ENCODE data around the gene KANK3. TPM values are rescaled to one million over a fixed set of nuclear protein-coding genes. Genes with fewer than 3 reads are reported as not detected.

Gene KANK3
- polyA plus RNA-seq, 1 donor (not counting 4 experiments of a cell fraction or from before 2014, with no cell fraction given): 0.16 TPM

DNA sequence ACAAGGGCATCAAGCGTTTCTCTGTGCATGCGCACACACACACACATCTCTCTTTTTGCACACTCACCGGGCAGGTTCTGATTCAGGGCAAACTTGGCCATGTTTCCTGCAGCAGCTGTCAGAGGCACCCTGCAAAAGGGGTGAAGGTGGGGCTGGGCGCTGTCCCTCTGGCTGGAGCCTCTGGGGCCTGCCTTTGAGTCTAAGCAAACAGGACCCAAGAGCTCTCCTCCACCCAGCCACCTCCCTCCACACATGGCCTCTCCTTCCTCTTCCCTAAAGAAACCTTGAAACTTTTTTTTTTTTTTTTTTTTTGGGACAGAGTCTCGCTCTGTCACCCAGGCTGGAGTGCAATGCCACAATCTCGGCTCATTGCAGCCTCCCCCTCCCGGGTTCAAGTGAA lies 5.3 kb downstream of the KANK3 start:
- peaks cover 4% of the 10 kb centered on the region for H3K4me1 ChIP-seq (ENCODE audit: control insufficient read depth, extremely low read depth, insufficient read depth, low read length)
- DNase-seq (ENCODE audit: low read depth, low spot score) (no peak), FAIRE-seq (no peak)
- H2AFZ ChIP-seq (ENCODE audit: control insufficient read depth, low read length): no peak overlapping the region
- H3K9me3 ChIP-seq (ENCODE audit: control insufficient read depth, low read depth, low read length): no peaks in the 10 kb centered on the region
- no peaks in the 10 kb centered on the region for H3K79me2 ChIP-seq (ENCODE audit: control insufficient read depth, insufficient read depth, low read length)
- H3K36me3 ChIP-seq (ENCODE audit: control insufficient read depth in 2 of 2, extremely low read depth in 1 of 2, insufficient read depth in 2 of 2, low read length in 2 of 2): no peaks in the 10 kb centered on the region
- peaks cover 24% of the 10 kb centered on the region for H3K27me3 ChIP-seq (ENCODE audit: control insufficient read depth, extremely low read depth, insufficient read depth, low read length)
- H3K9me1 ChIP-seq (ENCODE audit: control insufficient read depth, extremely low read depth, insufficient read depth, low read length): no peaks in the 10 kb centered on the region
- no peaks in the 10 kb centered on the region for H4K20me1 ChIP-seq (ENCODE audit: control insufficient read depth, extremely low read depth, insufficient read depth, low read length)
- H3K4me3 ChIP-seq (ENCODE audit: control insufficient read depth in 2 of 3, extremely low read depth in 1 of 3, insufficient read depth in 2 of 3, low read depth in 1 of 3, low read length in 3 of 3): no peak overlapping the region
- H3K9ac ChIP-seq (ENCODE audit: control insufficient read depth, extremely low read depth, insufficient read depth, low read length): no peak overlapping the region
- H3K4me2 ChIP-seq (ENCODE audit: control insufficient read depth, extremely low read depth, insufficient read depth, low read depth, low read length): no peak overlapping the region
- no peak for TF ChIP-seq EZH2 (IDR thresholded peaks at IDR 0.05; ENCODE audit: low read length)
- TF ChIP-seq, protein P1, sequence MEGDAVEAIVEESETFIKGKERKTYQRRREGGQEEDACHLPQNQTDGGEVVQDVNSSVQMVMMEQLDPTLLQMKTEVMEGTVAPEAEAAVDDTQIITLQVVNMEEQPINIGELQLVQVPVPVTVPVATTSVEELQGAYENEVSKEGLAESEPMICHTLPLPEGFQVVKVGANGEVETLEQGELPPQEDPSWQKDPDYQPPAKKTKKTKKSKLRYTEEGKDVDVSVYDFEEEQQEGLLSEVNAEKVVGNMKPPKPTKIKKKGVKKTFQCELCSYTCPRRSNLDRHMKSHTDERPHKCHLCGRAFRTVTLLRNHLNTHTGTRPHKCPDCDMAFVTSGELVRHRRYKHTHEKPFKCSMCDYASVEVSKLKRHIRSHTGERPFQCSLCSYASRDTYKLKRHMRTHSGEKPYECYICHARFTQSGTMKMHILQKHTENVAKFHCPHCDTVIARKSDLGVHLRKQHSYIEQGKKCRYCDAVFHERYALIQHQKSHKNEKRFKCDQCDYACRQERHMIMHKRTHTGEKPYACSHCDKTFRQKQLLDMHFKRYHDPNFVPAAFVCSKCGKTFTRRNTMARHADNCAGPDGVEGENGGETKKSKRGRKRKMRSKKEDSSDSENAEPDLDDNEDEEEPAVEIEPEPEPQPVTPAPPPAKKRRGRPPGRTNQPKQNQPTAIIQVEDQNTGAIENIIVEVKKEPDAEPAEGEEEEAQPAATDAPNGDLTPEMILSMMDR (optimal IDR thresholded peaks at IDR 0.05 in 1 of 3, IDR thresholded peaks at IDR 0.05 in 1 of 3, conservative IDR thresholded peaks at IDR 0.05 in 1 of 3; ENCODE audit: extremely low read depth in 1 of 3, insufficient read depth in 2 of 3, low read length in 3 of 3): no peak
- dilution Hi-C loops (cut with MboI; ENCODE audit: extremely low pct_ligation_motif_present, low sequenced_read_pairs): no loop called here
- no peak overlapping the region for H3K27ac ChIP-seq (ENCODE audit: control insufficient read depth, insufficient read depth, low read length)

DNA sequence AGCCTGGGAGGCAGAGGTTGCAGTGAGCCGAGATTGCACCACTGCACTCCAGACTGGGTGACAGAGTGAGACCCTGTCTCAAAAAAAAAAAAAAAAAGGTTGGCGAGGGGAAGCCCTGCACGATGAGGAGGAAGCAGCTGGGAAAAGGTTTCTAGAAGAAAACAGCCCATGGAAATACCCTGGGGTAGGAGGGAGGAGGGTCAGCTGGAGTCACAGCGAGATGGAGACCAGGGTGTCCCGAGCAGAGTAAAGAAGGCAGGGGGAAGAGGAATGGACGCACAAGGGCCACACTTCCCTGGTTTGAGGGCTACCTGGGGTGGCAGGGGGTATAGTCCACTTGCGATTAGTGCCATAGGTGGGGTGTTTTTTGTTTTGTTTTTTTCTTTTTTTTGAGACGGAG lies 6.4 kb downstream of the KANK3 start:
- H3K9ac ChIP-seq (ENCODE audit: control insufficient read depth, extremely low read depth, insufficient read depth, low read length): no peak overlapping the region
- no peaks in the 10 kb centered on the region for H4K20me1 ChIP-seq (ENCODE audit: control insufficient read depth, extremely low read depth, insufficient read depth, low read length)
- no peak for TF ChIP-seq EZH2 (IDR thresholded peaks at IDR 0.05; ENCODE audit: low read length)
- TF ChIP-seq, protein P1 (optimal IDR thresholded peaks at IDR 0.05 in 1 of 3, IDR thresholded peaks at IDR 0.05 in 1 of 3, conservative IDR thresholded peaks at IDR 0.05 in 1 of 3; ENCODE audit: extremely low read depth in 1 of 3, insufficient read depth in 2 of 3, low read length in 3 of 3): no peak
- H3K27ac ChIP-seq (ENCODE audit: control insufficient read depth, insufficient read depth, low read length): no peak overlapping the region
- H3K4me3 ChIP-seq (ENCODE audit: control insufficient read depth in 2 of 3, extremely low read depth in 1 of 3, insufficient read depth in 2 of 3, low read depth in 1 of 3, low read length in 3 of 3): no peak overlapping the region
- FAIRE-seq: no peak
- no peak for DNase-seq (ENCODE audit: low read depth, low spot score)
- H3K36me3 ChIP-seq (ENCODE audit: control insufficient read depth in 2 of 2, extremely low read depth in 1 of 2, insufficient read depth in 2 of 2, low read length in 2 of 2): no peaks in the 10 kb centered on the region
- dilution Hi-C loops (cut with MboI; ENCODE audit: extremely low pct_ligation_motif_present, low sequenced_read_pairs): no loop called here
- no peaks in the 10 kb centered on the region for H3K9me1 ChIP-seq (ENCODE audit: control insufficient read depth, extremely low read depth, insufficient read depth, low read length)
- no peak overlapping the region for H2AFZ ChIP-seq (ENCODE audit: control insufficient read depth, low read length)
- H3K27me3 ChIP-seq (ENCODE audit: control insufficient read depth, extremely low read depth, insufficient read depth, low read length): peaks cover 19% of the 10 kb centered on the region
- H3K4me2 ChIP-seq (ENCODE audit: control insufficient read depth, extremely low read depth, insufficient read depth, low read depth, low read length): no peak overlapping the region
- H3K9me3 ChIP-seq (ENCODE audit: control insufficient read depth, low read depth, low read length): no peaks in the 10 kb centered on the region
- H3K4me1 ChIP-seq (ENCODE audit: control insufficient read depth, extremely low read depth, insufficient read depth, low read length): peaks cover 4% of the 10 kb centered on the region
- no peaks in the 10 kb centered on the region for H3K79me2 ChIP-seq (ENCODE audit: control insufficient read depth, insufficient read depth, low read length)

Data from keratinocyte (primary cell).